Karpas-422 (cell line): ENCODE results near the gene AFAP1. TPM values are rescaled to one million over a fixed set of nuclear protein-coding genes. Genes with fewer than 3 reads are reported as not detected.

Experiments used
- DNase-seq: peaks from one replicate; pipeline ENCODE4 v3.0.0-alpha.2; 2015
- H2AFZ ChIP-seq: fragments of 200-600 bp; sonication (generic); 2 replicates; pipeline ENCODE4 v1.6.1; 2014; ENCODE audit warnings: antibody characterized with exemption, low read length, mixed read lengths
- H3K27ac ChIP-seq: fragments of 200-600 bp; sonication (generic); 2 replicates; pipeline ENCODE4 v1.5.1; 2014; ENCODE audit warnings: mild to moderate bottlenecking, low read length, moderate library complexity
- H3K27me3 ChIP-seq: fragments of 200-600 bp; sonication (generic); 2 replicates; pipeline ENCODE4 v1.6.1; 2014; ENCODE audit warnings: low read length, mixed read lengths
- H3K36me3 ChIP-seq: fragments of 200-600 bp; sonication (generic); 2 replicates; pipeline ENCODE4 v1.6.1; 2014; ENCODE audit warnings: low read length, mixed read lengths; ENCODE audit not compliant: insufficient read depth
- H3K4me1 ChIP-seq: fragments of 200-600 bp; sonication (generic); 2 replicates; pipeline ENCODE4 v1.6.1; 2014; ENCODE audit warnings: mild to moderate bottlenecking, low read length, mixed read lengths
- H3K4me2 ChIP-seq: fragments of 200-600 bp; sonication (generic); 2 replicates; pipeline ENCODE4 v1.6.1; 2014; ENCODE audit warnings: low read length, low read depth, mild to moderate bottlenecking; ENCODE audit not compliant: poor library complexity, severe bottlenecking
- H3K4me3 ChIP-seq: fragments of 200-600 bp; sonication (generic); 2 replicates; pipeline ENCODE4 v1.5.1; 2014; ENCODE audit warnings: mild to moderate bottlenecking, antibody characterized with exemption, low read length, mixed read lengths
- H3K79me2 ChIP-seq: fragments of 200-600 bp; sonication (generic); 2 replicates; pipeline ENCODE4 v1.6.1; 2014; ENCODE audit warnings: mild to moderate bottlenecking, low read length, mixed read lengths
- H3K9ac ChIP-seq: fragments of 200-600 bp; sonication (generic); 2 replicates; pipeline ENCODE4 v1.6.0; 2014; ENCODE audit warnings: low read length
- H3K9me2 ChIP-seq: fragments of 200-600 bp; sonication (generic), shearing (Covaris generic); replicated peaks from 2 replicates; pipeline ENCODE4 v1.6.0; 2014; ENCODE audit warnings: mild to moderate bottlenecking, low read length, moderate library complexity; ENCODE audit not compliant: insufficient read depth
- H3K9me3 ChIP-seq: fragments of 300-700, 200-600 bp; sonication (generic); 2 replicates; pipeline ENCODE4 v1.6.1; 2014; ENCODE audit warnings: low read length, mixed read lengths
- H4K20me1 ChIP-seq: fragments of 200-600 bp; sonication (generic); 2 replicates; pipeline ENCODE4 v1.6.1; 2014; ENCODE audit warnings: mild to moderate bottlenecking, antibody characterized with exemption, low read length, low read depth; ENCODE audit not compliant: insufficient read depth
- total RNA-seq: library from RNA; depleted of rRNA; stranded (reverse); fragments of >200 nt; shearing (Covaris generic); gene quantifications from 2 replicates; pipeline ENCODE4 v1.2.3, GENCODE V29; 2014; ENCODE audit warnings: low replicate concordance

The AFAP1 gene
- total RNA-seq, 1 experiment from 2014 or later = not detected

GRCh38 chr4:7735961-7736360, 203.7 kb downstream of the AFAP1 start:
- no peak overlapping the region for H3K4me2 ChIP-seq
- no peak overlapping the region for H2AFZ ChIP-seq
- H3K27ac ChIP-seq = no peak overlapping the region
- H3K9me3 ChIP-seq = no peaks in the 10 kb centered on the region
- no peaks in the 10 kb centered on the region for H3K79me2 ChIP-seq
- H3K36me3 ChIP-seq = no peaks in the 10 kb centered on the region
- no peaks in the 10 kb centered on the region for H3K4me1 ChIP-seq
- no peak for DNase-seq
- no peaks in the 10 kb centered on the region for H3K9me2 ChIP-seq
- no peak overlapping the region for H3K4me3 ChIP-seq
- no peak overlapping the region for H3K9ac ChIP-seq
- no peaks in the 10 kb centered on the region for H4K20me1 ChIP-seq
- no peaks in the 10 kb centered on the region for H3K27me3 ChIP-seq

DNA sequence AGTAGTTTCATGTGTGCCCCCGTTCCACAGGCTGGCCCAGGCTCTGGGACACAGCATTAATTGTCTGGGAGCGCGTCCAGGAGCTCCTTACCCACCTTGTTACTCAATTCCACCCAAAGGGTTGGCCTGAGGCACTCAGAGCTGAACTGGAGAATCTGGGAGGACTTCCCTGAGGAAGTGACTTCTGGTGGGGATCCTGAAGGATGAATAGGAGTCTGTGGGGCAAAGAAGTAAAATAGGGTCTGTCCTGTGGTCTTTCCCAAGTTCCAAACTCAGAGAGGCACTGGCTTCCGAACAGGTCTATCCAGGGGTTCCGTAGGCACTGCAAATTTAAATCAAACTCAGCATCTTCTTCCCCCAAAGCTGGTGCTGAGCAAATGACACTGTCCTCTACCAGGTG, 204.3 kb downstream of the AFAP1 start:
- H3K27ac ChIP-seq = no peak overlapping the region
- H3K4me1 ChIP-seq = no peaks in the 10 kb centered on the region
- H2AFZ ChIP-seq = no peak overlapping the region
- no peak overlapping the region for H3K4me2 ChIP-seq
- H3K4me3 ChIP-seq = no peak overlapping the region
- no peaks in the 10 kb centered on the region for H3K9me3 ChIP-seq
- no peaks in the 10 kb centered on the region for H3K27me3 ChIP-seq
- no peak overlapping the region for H3K9ac ChIP-seq
- DNase-seq = no peak
- H3K79me2 ChIP-seq = no peaks in the 10 kb centered on the region
- no peaks in the 10 kb centered on the region for H3K36me3 ChIP-seq
- H3K9me2 ChIP-seq = no peaks in the 10 kb centered on the region
- H4K20me1 ChIP-seq = no peaks in the 10 kb centered on the region

DNA sequence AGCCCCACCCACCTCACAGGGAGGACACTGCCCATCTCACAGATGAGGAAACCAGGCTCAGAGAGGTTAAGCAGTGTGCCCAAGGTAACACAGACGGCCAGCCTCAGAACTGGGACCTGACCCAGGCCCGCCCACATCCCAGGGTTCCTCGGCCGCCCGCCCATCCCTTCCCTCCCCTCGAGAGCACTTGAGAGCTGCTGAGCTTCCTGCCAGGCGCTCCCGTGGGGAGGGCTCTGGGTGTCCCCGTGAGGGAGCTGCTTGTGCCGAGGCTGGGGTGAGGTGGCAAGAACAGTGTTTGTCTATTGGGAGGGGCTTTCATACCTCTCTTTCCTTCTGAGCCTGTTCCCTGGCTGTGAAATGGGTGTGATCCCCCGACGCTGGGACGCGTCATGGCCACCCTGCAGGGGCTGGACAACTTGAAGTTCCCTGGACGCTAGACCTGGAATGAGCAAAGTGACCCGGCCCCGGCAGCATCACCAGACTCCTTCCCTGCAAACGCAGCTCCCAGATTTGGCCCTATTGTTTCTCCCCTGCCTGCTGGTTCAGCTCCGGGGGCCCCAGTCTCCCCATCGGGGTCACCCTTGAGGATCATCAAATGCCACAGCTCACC, 204.9 kb downstream of the AFAP1 start:
- H3K4me2 ChIP-seq = no peak overlapping the region
- H3K4me1 ChIP-seq = no peaks in the 10 kb centered on the region
- no peaks in the 10 kb centered on the region for H3K9me2 ChIP-seq
- no peaks in the 10 kb centered on the region for H3K36me3 ChIP-seq
- no peak overlapping the region for H2AFZ ChIP-seq
- no peaks in the 10 kb centered on the region for H3K79me2 ChIP-seq
- no peaks in the 10 kb centered on the region for H3K9me3 ChIP-seq
- no peaks in the 10 kb centered on the region for H3K27me3 ChIP-seq
- H3K9ac ChIP-seq = no peak overlapping the region
- no peak overlapping the region for H3K27ac ChIP-seq
- no peak for DNase-seq
- no peaks in the 10 kb centered on the region for H4K20me1 ChIP-seq
- no peak overlapping the region for H3K4me3 ChIP-seq

DNA sequence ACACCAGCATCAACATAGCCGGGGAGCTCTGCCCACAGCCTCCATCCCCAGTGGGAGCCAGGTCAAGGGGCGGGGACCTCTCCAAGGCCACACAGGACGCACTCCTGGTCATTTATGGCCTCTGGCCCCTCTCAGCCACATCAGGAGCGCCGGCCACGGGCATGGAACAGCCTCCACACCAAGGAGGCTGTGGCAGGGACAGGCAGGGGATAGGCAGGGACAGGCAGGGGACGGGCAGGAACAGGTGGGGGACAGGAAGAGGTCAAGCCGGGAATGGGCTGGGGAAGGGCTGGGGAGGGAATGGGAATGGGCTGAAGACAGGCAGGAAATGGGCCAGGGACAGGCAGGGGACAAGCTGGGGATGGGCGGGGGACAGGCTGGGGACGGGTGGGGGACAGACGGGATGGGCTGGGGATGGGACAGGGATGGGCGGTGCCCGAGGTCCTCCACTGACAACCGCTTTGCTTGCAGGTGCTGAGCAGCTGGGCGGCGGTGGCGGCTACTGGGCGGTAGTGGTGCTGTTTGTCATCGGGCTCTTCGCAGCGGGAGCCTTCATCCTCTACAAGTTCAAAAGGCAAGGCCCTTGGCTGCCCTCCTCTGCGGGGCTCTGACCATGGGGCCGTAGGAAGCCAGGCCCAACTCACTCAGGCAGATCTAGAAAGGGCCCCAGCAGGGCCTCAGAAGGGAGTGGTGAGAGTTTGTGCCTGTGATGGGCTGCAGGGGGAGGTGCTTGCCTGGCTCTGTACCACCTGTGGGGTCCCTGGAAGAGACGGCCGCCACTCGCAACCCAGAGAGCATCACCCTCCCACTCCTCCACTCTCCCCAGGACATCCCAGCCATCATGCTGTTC, 205.6 kb downstream of the AFAP1 start:
- no peaks in the 10 kb centered on the region for H3K9me3 ChIP-seq
- H3K27me3 ChIP-seq = no peaks in the 10 kb centered on the region
- H3K9ac ChIP-seq = no peak overlapping the region
- no peak overlapping the region for H3K4me3 ChIP-seq
- H3K9me2 ChIP-seq = no peaks in the 10 kb centered on the region
- no peak overlapping the region for H2AFZ ChIP-seq
- no peaks in the 10 kb centered on the region for H3K4me1 ChIP-seq
- no peak overlapping the region for H3K4me2 ChIP-seq
- H3K79me2 ChIP-seq = no peaks in the 10 kb centered on the region
- no peaks in the 10 kb centered on the region for H3K36me3 ChIP-seq
- H4K20me1 ChIP-seq = no peaks in the 10 kb centered on the region
- no peak overlapping the region for H3K27ac ChIP-seq
- no peak for DNase-seq

DNA sequence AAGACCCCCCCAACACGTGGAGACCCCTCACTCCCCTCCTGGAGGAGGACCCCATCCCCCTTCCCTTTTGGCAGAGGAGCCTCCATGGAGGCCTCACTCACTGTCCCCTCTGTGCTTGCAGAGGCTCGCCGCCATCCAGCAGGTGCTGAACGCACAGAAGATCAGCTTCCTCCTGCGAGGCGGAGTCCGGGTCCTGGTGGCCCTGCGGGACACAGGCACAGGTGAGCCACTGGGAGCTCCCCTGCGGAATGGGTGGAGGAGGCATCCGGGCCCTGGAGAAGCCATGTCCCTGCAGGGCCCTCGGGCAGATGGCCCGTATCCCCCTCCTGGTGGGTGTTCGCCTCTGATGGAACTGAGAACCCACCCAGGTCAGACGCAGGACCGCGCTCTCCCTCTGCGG, 206.5 kb downstream of the AFAP1 start:
- Histone ChIP-seq H4K20me1 (no peaks in the 10 kb centered on the region), H3K9me2 (no peaks in the 10 kb centered on the region), H3K4me1 (no peaks in the 10 kb centered on the region), H3K4me2 (no peak overlapping the region), H3K27me3 (no peaks in the 10 kb centered on the region), H3K4me3 (no peak overlapping the region), H3K27ac (no peak overlapping the region), H3K36me3 (no peaks in the 10 kb centered on the region), H2AFZ (no peak overlapping the region), H3K9me3 (no peaks in the 10 kb centered on the region), H3K9ac (no peak overlapping the region), H3K79me2 (no peaks in the 10 kb centered on the region)
- DNase-seq = no peak

DNA sequence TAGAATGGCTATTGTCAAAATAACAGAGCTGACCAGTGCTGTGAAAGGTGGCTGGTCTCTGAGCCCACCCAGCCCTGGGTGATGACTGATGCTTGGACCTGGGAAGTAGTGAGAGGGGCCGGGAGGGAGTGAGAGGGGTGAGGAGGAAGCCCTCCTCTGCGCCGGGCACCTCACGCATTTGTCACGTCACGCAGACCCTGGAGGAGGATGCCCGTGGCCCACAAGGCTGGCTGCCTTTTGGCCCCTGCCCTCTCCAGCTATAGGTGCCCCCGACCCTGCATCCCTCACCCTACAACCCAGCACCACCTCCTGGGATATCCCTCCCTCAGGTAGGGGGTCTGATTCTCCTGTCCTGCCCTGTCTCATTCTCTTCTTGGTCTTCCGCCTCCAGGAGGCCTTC, 207.4 kb downstream of the AFAP1 start:
- Histone ChIP-seq H3K4me1 (no peaks in the 10 kb centered on the region), H3K9me3 (no peaks in the 10 kb centered on the region), H3K27ac (no peak overlapping the region), H3K36me3 (no peaks in the 10 kb centered on the region), H3K9ac (no peak overlapping the region), H3K27me3 (no peaks in the 10 kb centered on the region), H4K20me1 (no peaks in the 10 kb centered on the region), H2AFZ (no peak overlapping the region), H3K9me2 (no peaks in the 10 kb centered on the region), H3K4me3 (no peak overlapping the region), H3K79me2 (no peaks in the 10 kb centered on the region), H3K4me2 (no peak overlapping the region)
- no peak for DNase-seq

- Histone ChIP-seq H3K9me3 (no peaks in the 10 kb centered on the region), H3K27me3 (no peaks in the 10 kb centered on the region), H3K79me2 (no peaks in the 10 kb centered on the region), H4K20me1 (no peaks in the 10 kb centered on the region), H3K36me3 (no peaks in the 10 kb centered on the region), H3K27ac (no peak overlapping the region), H2AFZ (no peak overlapping the region), H3K9me2 (no peaks in the 10 kb centered on the region), H3K4me3 (no peak overlapping the region), H3K4me1 (no peaks in the 10 kb centered on the region), H3K9ac (no peak overlapping the region), H3K4me2 (no peak overlapping the region)
- no peak for DNase-seq
Measured at GRCh38 chr4:7731437-7731836, 208.2 kb downstream of the AFAP1 start.

DNA sequence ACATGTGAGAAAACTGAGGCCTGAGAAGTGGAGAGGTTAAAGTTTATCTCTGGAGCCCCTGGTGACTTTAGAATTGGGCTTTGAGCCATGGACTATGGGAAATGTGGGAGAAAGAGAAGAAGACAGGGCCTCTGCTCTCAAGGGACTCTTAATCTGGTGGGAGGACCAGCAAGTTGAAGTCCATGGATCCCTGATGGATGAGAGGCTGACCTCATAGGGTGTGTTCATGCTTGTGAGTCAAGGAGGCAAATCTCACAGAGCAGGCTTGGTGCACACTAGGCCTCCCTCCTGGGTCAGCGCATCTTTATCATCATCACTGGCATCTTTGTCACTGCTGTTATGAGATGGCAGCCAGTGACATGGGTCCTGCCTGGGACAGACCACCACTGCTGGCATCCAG, 211.9 kb downstream of the AFAP1 start:
- no peaks in the 10 kb centered on the region for H3K79me2 ChIP-seq
- H4K20me1 ChIP-seq = no peaks in the 10 kb centered on the region
- H2AFZ ChIP-seq = no peak overlapping the region
- no peaks in the 10 kb centered on the region for H3K36me3 ChIP-seq
- peaks cover 3% of the 10 kb centered on the region; the same call in 1 of the 2 replicates for H3K9me3 ChIP-seq
- H3K9ac ChIP-seq = no peak overlapping the region
- H3K27ac ChIP-seq = no peak overlapping the region
- no peak for DNase-seq
- no peak overlapping the region for H3K4me2 ChIP-seq
- H3K4me3 ChIP-seq = no peak overlapping the region
- H3K9me2 ChIP-seq = no peaks in the 10 kb centered on the region
- no peaks in the 10 kb centered on the region for H3K27me3 ChIP-seq
- H3K4me1 ChIP-seq = no peaks in the 10 kb centered on the region
